Occipital lobe (tissue), 2 donors: ENCODE results near the gene TRHDE. TPM values are rescaled to one million over a fixed set of nuclear protein-coding genes. Genes with fewer than 3 reads are reported as not detected.
"Not testable (repeated sequence)": the region's sequence is repeated elsewhere in the genome, so short reads cannot be mapped to it uniquely, and the experiment has no call there.

Experiments
- DNase-seq: peaks from one replicate; lab custom pipeline; 2025; lab: John Stamatoyannopoulos, UW
- total RNA-seq: library from RNA; depleted of rRNA; stranded (reverse); fragments of >200 nt; gene quantifications from one replicate; pipeline ENCODE4 v1.2.3, GENCODE V29; 2014

TRHDE gene
- total RNA-seq, 1 donor from 2014 or later, result 57.1 TPM

DNA sequence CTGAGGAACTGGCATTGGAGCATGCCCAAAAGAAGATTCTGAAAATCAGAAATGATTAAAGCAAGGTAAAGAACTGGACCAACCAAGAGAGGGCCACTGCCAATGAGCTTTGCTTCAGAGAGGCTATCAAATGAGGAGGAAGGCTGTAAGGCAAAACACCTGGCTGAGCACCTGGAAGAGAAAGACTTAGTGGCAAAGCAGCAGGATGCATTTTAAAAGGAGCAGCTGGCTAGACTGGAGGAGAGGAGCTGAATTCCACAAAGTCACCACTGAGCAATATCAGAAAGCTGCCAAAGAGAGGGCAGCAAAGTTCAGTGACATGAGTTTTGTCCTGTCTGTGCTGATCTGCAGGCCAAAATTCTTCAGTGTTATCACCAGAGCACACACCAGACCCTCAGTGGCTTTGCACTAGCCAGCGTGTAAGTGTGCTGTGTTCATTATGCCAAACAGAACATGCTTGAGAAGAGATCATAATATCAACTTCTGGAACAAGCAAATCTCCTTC, 338.7 kb downstream of the TRHDE start:
- no peak for DNase-seq

DNA sequence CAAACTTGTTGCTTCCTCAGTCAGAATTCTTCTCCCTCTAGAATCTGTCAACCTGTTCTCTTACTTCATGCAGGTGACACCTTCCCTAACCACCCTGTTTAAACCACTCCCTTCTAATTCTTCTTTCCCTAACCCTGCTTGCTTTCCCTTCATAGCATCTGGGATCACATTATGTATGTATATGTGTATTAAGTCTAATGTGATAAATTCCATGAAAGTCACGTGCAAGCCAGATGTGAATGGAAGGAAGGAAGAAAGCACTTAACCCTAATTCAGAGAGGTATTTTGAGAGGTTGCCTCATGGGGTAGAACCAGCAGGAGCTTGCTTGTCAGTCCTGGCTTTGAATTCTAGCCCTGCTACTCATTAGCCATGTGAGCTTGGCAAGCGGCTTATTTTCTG, 340.0 kb downstream of the TRHDE start:
- no peak for DNase-seq

DNA sequence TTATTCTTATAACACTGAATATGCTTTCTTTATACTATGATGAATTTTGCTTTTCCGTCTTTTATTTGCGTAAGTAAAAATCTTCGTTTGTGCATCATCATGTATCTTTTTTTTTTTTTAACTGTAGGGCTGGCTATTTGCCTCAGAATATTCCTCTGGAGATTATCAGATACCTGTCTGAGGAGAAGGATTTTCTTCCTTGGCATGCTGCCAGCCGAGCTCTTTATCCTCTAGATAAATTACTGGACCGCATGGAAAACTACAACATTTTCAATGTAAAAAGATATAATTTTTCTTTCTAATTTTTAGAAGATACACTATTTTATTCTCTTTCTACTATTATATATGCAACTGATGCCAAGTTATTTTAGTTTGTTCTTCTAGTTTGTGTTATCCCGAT, 346.6 kb downstream of the TRHDE start:
- DNase-seq, result no peak

DNA sequence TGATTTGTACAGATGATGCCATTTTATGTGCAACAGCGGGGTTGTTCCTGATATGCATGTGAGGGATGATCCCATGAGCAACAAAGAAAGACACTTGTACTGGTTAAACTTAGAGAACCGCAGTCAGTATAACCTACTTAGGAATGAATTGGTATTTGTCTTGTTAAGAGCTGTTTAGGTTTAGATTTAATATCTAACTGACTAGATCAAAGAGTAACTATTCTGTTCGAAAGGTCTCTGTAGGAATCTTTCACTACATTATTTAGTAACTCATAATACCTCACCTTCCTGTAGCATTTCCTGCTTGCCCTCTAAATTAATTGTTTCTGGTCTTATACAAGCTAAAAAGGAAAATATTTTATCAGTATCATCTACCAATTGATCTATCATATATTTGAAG, 350.4 kb downstream of the TRHDE start:
- DNase-seq, result no peak

DNA sequence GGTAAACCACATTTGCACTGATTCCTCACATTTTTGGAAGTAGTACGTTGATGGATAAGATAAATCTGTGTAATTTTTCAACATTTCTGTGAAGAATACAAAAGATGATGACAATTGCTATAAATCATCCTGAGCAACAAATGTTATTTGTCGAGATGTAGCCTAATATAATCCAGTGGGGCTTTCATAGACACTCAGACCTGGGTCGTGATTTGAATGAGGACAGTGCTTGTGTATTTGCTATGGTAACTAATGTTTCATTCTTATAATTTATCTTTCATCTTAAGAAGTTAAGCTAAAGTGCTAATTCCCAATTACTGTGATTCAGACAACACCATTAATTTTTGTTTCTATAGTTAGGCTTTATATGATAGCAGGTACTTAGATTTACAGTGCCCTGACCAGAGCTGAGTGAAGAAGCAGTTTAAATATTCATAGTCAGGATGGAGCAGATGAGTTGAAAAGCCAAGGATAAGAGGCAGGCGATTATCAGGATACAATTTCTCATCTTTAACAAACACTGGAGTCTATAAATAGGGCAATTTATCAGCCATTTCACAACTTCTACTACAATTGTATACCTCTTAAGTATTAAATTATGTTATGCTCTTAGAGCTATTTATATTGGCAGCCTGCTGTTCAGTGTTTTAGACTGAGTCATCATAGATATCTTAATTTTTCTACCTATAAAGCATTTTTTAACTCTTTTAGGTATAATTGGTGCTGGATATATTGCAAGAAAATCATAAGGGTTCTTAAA, 359.9 kb downstream of the TRHDE start:
- no peak for DNase-seq

DNA sequence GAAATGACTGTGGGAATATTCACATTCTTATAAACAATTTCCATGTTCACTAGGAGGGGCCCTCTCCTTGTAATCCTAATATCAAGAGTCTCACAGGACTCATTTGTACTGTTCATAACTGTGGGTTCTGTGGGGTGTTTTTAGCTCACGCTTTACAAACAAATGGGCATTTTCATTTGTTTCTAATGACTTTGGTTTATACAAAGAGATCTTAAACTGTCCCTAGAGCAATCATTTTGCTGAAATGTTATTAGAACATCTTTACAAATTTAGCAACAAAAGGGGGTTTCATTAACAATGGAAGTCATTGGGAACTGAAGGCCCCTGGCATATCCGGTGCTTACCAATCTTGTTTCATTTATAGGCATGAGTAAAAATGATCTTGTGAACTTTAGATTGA, 370.5 kb downstream of the TRHDE start:
- no peak for DNase-seq

DNA sequence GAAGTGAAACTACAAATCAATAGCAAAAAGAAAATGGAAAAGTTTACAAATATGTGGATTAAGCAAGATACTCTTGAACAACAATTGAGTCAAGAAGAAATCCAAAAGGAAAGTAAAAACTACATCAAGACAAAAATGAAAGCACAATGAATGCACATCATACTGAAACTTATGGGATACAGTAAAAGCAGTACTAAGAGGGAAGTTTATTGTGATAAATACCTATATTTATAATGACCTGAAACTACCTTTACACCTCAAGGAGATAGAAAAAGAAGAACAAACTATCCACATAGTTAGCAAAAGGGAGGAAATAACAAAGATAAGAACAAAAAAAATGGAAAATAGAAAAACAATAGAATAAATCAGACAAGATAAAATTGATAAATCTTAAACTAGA, 375.0 kb downstream of the TRHDE start:
- DNase-seq, result no peak

DNA sequence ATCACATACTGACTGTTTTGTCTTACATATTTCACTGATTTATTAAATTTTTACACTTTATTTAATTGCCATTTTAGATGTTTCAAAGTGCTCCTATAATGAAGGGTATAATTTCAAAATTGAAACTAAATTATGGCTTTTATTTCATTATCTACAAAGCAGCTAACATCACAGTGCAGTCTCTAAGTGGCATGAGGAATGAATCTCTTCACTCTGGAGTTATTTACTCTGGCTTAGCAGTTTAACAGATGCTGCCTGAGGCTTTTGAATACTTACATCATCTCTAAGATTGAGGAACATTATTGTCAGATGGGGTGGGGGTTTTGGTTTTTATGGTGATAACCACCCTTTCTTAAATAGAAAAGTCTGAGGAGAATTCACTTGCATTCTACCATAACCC, 386.4 kb downstream of the TRHDE start:
- no peak for DNase-seq

DNA sequence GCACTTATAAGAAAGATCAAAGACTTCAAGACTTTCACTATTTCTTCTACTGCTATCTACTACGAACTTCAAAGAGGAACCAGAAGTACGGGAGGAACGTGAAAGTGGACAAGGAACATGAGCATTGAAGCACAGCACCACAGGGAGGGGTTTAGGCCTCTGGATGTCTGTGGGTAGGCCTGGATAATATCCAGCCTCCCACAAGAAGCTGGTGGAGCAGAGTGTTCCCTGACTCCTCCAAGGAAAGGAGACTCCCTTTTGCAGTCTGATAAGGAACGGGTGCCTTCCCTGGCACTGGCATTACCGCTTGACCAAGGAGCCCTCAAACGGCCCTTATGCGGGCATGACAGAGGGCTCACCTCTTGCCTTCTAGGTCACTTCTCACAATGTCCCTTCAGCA, 388.0 kb downstream of the TRHDE start:
- DNase-seq, result not testable (repeated sequence)

DNA sequence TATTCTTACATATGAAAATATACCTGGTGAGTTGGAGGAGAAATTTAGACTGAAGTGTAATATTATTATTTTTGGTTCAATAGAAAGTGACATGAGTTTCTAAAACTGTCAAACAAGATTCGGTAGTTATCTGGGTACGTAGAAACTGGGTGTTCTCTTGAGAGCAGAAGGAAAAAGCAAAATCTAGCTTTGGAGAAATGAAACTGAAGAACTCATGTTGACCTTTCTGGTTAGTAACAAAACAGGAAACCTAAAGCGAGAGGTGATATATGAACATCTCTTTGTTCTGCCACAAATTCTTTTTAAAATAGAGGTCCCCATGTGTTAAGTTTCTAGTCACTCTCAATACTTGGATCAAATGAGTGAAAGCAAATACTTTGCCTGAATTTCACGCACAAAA, 401.7 kb downstream of the TRHDE start:
- no peak for DNase-seq

DNA sequence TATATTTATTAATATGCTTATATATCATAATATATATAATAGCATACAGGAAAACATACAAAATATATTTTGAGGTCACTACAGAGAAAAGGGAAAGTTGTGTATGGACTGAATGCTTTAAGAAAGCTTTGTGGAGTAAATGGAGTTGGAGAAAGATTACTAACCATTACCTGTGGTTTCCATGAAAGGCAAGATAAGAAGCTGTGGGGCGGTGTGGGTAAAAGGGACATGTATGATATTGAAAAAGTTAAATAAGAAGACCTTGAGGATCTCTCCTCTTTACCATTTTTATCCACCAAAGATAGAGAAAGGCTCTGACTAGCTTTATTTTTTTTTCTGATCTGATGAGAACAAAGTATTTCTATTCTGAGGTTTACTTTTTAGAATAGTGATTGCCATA, 404.4 kb downstream of the TRHDE start:
- DNase-seq, result no peak

DNA sequence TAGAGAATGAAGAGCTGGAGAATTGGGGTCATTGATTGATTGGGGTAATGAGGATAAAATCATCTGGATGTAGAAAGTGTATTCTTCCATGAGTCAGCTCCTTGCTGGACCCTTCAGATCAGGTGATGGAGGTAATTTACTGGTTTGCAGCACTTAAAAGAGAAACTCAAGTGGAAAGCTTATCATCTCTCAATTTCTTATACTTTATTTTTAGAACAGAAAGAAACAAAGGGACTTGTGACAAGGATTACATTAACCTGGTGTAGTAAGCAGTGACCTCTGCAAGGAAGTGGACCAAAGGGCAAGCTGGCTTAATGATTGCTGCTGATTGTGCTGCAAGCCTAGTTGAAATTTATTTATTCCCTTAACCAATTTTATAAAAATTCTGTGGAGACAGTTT, 405.0 kb downstream of the TRHDE start:
- no peak for DNase-seq

DNA sequence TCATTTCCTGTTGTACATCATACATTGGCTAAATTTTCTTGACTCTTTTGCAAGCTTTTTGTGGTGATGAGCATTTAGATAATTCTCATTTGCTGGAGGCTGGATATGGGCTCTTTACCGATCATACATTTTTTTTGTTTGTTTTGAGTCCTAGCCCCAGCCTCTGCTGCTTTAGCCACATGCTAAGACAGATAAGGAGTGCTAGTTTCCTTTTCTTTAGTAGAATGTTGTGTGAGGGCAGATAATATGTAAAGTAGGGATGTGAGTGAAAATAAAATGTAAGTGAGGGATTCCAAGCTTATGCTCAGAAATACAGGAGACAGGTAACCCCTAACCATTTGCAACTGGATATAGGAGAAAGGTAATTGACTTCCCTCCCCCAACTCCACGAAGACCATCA, 405.7 kb downstream of the TRHDE start:
- no peak for DNase-seq

DNA sequence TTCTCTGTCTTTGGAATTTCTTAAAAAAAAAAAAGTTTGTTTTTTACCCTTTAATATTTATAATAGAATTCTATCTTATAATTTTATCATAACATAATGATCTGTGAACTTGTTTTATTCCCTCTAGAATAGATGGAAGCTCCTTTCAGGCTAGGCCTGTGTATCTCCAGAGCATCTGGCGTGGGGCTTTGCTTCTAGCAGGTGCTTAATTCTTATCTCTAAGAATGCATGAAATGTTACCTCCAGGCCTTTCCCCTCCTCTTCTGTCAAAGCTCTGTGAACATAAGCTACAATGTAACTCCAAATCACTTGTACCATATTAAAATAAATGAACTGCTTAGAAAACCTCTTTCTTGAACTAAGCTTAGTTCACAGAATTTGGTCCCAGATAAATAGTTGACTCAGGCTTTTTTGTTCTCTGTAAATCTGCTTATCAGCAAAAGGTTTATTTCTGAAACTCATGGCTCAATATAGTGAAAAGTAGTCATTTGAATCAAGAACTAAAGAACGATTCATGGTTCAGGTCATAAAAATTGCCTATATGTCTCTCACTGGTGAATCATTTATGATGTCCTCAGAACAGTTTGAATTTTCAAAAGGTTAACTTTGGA, 407.1 kb downstream of the TRHDE start:
- DNase-seq, result no peak

DNA sequence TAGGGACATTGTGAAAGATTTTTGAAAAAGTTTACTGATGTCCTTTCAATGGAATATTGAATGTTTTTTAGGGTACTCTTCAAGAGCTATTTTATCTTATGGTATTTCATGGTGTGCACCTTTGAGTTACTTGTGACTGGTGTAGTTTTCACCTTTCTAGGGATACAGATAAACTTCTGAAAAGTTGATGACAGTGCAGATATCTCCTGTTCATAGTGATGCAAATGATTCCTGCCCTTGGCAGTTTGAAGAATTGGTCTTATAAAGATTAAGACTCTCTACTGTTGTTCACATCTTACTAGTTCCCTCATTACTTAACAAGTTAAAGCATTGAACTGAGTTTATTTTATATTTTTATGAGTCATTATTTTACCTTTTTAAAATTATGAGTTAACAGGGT, 408.9 kb downstream of the TRHDE start:
- DNase-seq, result no peak

DNA sequence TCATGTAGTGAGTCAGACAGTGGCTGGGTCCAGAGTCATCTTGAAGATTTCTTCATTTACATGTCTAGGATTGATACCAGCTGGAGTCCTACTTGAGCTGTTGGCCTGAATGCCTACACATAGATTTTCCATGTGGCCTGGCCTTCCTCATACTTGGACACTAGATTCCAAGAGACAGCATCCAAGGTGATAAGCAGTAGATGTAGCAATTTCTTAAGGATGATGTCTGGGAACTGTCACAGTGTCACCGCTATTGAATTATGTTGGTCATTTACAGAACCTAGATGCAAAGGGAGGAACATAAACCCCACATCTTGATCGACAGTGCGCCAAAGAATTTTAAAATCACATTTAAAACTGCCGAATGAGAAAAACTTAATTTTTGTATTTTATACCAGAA, 412.3 kb downstream of the TRHDE start:
- DNase-seq, result no peak

DNA sequence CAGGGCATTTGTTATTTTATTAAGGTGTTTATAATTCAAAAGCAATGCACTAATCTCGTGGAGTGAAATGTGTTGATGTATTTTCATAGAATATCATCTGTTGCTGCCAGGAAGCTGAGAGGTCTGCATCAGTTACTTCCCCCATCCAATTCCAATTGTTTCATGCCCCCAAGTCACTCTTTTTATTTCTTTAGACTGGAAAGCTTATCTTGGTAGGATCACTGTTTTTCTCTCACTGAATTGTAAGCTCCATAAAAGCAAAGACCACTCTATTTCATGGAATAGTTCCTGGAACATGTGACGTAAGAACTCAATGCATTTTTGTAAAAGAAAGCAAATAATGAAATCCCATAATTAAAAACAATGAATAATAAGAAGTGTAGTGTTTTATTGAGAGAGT, 420.2 kb downstream of the TRHDE start:
- DNase-seq, result no peak

DNA sequence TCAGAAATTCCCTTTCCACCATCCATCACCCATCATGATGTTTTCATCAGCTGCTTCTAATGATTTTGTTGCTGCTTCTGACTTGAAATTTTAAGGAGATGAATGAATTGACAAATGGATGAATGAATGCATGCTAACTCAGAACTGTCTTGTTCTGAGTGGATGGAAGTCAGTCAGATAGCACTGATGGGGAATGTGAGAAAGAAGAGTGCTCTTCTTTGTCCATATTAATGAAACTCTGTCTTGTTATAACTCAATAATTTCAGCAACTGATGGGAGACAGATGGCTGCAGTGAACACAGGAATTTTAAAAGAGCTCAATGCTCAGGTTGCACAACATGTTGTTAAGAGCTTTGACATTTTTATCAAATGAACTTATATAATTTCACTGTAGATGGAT, 422.0 kb downstream of the TRHDE start:
- no peak for DNase-seq

DNA sequence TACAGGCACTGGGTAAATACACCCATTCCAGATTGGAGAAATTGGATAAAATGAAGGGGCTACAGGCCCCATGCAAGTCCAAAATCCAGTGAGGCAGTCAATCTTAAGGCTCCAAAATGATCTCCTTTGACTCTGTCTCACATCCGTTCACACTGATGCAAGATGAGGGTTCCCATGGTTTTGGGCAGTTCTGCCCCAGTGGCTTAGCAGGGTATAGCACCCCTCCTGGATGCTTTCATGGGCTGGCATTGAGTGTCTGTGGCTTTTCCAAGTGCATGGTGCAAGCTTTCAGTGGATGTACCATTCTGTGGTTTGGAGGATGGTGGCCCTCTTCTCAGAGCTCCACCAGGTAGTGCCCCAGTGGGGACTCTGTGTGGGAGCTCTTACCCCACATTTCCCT, 427.2 kb downstream of the TRHDE start:
- no peak for DNase-seq

DNA sequence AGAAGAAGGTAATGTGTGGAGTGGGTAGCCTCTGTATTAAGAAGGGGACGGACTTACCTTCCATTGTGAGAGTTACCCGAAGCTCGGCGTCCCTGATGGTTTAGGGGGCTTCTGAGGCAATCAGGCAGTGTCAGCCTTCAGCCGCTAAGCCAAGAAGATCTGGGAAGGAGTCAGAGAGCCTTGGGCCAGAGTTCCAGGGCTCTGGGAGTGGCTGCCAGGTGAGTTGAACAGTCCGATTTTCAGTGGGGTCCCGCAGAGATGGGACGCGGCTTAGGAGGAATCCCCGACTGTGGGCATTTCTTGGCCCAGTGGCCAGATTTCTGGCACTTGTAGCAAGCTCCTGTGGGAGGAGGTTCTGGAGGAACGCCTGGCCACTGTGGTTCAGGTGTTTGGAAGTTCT, 439.9 kb downstream of the TRHDE start:
- not testable (repeated sequence) for DNase-seq

DNA sequence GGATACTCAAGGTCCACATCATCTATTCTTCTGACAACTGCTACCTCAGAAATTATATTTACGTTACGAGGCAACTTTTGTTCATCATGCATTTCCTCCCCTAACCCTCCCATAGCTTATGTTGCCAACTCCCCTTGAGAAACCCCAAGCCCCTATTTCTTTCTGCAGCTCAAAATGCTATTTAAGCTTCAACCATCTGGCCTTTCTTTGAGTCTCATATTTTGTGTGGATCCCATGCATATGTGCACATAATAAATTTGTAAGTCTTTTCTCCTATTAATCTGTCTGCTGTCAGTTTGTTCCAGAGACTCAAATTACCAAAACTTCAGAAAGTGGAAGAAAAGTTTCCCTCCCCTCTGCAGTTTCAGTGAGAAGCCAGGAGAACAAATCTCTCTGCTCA, 444.1 kb downstream of the TRHDE start:
- no peak for DNase-seq

DNA sequence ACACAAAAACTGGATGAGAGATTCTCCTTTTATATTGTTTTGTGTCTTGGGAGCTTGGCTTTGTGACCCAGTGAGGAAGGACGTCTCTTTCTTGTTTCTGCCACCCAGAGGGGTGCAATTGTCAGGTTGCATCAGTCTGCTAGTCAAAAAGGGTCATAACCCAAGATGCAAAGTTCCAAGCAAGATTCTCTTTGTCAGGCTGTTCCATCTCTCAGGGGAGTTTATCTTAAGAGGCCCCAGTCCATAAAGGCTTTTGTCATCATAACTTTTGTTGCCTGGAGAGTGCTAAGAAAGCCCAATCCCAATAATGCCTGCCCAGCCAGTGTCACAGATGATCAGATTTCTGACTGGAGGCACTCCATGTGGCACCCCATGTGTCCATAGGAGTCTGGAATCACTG, 444.9 kb downstream of the TRHDE start:
- DNase-seq, result no peak
